ENCODE results near the gene COG6.

COG6 gene

DNA sequence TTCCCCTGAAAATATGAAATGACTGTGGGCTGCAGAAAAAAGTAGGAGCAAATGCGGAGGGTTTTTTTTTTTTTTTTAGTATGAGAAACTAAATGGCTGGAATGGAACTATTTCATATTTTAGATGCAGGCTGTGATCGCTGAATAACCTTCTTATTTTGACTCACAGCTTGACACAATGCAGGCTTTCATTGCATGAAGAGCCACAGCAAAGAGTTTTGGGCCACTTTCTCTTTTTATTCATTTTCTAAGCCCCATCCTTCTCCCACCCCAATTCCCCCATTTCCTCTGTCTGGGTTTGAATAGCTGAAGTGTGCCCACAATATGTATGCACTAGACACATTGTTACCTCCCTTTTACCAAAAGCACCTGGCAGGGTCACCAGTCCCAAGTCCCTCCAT lies 125.9 kb downstream of the COG6 start:
- DNase-seq (ENCODE audit: low read depth): no peak
- TF ChIP-seq, protein P1, sequence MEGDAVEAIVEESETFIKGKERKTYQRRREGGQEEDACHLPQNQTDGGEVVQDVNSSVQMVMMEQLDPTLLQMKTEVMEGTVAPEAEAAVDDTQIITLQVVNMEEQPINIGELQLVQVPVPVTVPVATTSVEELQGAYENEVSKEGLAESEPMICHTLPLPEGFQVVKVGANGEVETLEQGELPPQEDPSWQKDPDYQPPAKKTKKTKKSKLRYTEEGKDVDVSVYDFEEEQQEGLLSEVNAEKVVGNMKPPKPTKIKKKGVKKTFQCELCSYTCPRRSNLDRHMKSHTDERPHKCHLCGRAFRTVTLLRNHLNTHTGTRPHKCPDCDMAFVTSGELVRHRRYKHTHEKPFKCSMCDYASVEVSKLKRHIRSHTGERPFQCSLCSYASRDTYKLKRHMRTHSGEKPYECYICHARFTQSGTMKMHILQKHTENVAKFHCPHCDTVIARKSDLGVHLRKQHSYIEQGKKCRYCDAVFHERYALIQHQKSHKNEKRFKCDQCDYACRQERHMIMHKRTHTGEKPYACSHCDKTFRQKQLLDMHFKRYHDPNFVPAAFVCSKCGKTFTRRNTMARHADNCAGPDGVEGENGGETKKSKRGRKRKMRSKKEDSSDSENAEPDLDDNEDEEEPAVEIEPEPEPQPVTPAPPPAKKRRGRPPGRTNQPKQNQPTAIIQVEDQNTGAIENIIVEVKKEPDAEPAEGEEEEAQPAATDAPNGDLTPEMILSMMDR (conservative IDR thresholded peaks at IDR 0.05; ENCODE audit: control insufficient read depth, insufficient read depth, low read depth, low read length): no peak
- H3K4me3 ChIP-seq (ENCODE audit: control insufficient read depth, low read depth, low read length): no peak overlapping the region

DNA sequence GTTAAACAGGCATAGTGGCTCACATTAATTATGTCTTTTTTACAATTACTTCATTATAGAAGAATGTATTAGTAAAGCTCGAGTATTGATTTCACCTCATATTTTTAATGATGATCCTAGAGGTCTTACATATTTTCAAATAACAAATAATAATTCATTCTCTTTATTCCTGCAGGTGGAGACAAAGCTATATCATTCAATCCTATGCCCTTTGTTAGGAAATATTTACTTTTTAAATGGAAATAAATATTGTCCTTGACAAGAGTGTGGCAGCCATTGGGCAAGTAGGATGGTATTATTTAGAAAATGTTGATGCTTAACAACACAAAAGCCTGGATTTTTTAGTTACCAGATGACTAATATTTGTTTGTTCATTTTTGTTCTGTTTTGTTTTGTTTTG lies 127.6 kb downstream of the COG6 start:
- DNase-seq (ENCODE audit: low read depth): peak; percentile 28
- H3K4me3 ChIP-seq (ENCODE audit: control insufficient read depth, low read depth, low read length): no peak overlapping the region
- TF ChIP-seq, protein P1 (conservative IDR thresholded peaks at IDR 0.05; ENCODE audit: control insufficient read depth, insufficient read depth, low read depth, low read length): peak; percentile 17

DNA sequence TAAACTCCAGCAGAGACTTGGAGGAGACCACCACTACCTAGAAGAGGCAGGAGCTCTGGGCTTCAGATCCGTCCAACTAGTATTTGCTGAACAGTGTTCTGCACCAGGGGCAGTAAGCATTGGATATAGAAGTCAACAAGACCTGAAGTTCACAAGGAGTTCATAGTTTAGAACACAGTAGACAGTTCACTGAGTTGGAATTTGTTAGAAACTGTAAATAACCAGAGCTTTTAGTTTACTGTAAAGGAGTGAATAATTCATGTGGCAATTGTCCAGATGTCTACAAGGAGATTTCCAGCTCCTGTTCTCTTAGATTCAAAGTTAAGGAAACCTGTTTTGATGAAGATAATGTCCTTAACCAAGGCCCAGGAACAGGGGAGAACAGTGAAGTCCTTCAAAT lies 128.9 kb downstream of the COG6 start:
- no peak overlapping the region for H3K4me3 ChIP-seq (ENCODE audit: control insufficient read depth, low read depth, low read length)
- DNase-seq (ENCODE audit: low read depth): peak; percentile 53
- TF ChIP-seq, protein P1 (conservative IDR thresholded peaks at IDR 0.05; ENCODE audit: control insufficient read depth, insufficient read depth, low read depth, low read length): no peak

DNA sequence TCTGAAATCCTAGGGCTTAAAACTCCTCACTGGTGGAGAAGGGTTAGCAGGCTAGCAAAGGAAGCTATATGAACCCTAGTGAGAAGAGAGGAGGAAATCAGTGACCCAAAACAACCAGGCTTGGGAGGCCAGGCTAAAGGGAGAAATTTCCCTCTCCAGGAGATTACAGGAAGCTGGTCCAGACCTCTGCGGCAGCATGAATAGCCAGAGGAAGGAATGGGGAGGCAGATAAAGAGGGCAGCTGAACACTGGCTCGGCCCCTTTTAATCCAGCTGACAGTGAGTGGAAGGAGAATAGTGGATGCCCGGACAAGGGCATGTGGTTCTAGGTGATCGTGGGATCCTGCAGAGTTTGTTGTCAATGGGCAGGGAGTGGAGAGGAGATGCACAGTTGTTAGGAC lies 130.6 kb downstream of the COG6 start:
- no peak overlapping the region for H3K4me3 ChIP-seq (ENCODE audit: control insufficient read depth, low read depth, low read length)
- no peak for DNase-seq (ENCODE audit: low read depth)
- TF ChIP-seq, protein P1 (conservative IDR thresholded peaks at IDR 0.05; ENCODE audit: control insufficient read depth, insufficient read depth, low read depth, low read length): no peak

DNA sequence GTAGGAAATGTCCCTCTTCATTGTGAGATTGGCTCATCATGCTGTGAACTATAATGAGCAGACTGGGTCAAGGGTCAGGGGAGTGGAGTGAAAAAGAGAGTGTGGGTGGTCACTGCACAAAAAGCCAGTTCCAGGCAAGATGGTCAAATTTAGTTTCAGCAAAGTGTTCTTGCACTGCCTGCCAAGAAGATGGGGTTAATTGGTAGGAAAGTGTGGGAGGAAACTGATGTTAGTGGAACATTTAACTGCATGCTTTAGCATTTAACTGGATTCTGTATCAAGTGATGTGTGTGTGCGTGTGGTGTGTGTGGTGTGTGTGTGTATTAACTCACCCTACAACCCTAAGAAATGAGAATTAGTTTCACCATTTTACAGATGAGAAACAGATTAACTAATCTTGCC lies 131.6 kb downstream of the COG6 start:
- no peak overlapping the region for H3K4me3 ChIP-seq (ENCODE audit: control insufficient read depth, low read depth, low read length)
- DNase-seq (ENCODE audit: low read depth): peak; percentile 61
- TF ChIP-seq, protein P1 (conservative IDR thresholded peaks at IDR 0.05; ENCODE audit: control insufficient read depth, insufficient read depth, low read depth, low read length): no peak

DNA sequence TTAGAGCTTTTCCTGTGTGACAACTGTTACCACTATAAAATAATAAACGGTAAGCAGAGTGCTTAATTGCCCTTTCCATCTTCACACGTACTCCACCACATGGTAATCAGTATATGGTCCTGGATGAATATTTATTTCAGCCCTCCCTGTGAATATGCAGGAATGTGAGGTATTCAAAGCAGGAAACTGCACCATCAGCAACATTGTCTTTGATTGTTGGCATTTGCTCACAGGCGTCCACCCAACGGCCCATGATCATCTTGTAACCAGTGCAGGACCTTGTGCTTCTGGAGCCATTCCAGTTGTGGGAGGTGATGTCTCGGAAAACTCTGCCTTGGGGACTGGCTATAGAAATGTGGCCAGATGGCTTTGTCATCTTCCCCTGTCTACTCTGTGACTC lies 132.6 kb downstream of the COG6 start:
- no peak for DNase-seq (ENCODE audit: low read depth)
- TF ChIP-seq, protein P1 (conservative IDR thresholded peaks at IDR 0.05; ENCODE audit: control insufficient read depth, insufficient read depth, low read depth, low read length): no peak
- H3K4me3 ChIP-seq (ENCODE audit: control insufficient read depth, low read depth, low read length): no peak overlapping the region

DNA sequence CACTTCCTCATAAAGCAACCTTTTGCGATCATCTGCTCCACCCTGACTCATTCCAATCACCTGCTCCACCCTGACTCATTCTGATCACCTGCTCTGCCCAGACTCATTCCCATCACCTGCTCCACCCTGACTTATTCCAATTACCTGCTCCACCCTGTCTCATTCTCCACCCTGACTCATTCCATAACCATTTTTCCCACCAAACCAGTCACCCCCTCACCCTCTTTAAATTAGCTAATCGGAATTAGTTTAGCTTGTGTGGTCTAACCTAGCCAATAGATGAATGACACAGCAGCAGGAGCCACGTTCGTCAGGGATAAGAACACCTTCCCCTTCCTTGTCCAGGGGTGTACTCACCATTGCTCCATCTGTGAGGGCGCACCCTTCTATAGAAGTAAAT lies 134.0 kb downstream of the COG6 start:
- TF ChIP-seq, protein P1 (conservative IDR thresholded peaks at IDR 0.05; ENCODE audit: control insufficient read depth, insufficient read depth, low read depth, low read length): no peak
- no peak overlapping the region for H3K4me3 ChIP-seq (ENCODE audit: control insufficient read depth, low read depth, low read length)
- DNase-seq (ENCODE audit: low read depth): no peak
